ENCODE measurements around the gene BICRAL.
"Not testable (repeated sequence)": the region's sequence is repeated elsewhere in the genome, so short reads cannot be mapped to it uniquely, and the experiment has no call there.

BICRAL gene

GRCh38 chr6:42813906-42814444 is 32.1 kb downstream of the BICRAL start:
- no peak for DNase-seq (ENCODE audit: low read depth)
- H3K4me3 ChIP-seq (ENCODE audit: low read length) = no peak overlapping the region
- no peak for TF ChIP-seq CTCF (IDR thresholded peaks at IDR 0.05; ENCODE audit: insufficient read depth, low read depth, low read length, missing control alignments)

GRCh38 chr6:42815726-42816125 is 33.9 kb downstream of the BICRAL start:
- not testable (repeated sequence) for DNase-seq (ENCODE audit: low read depth); H3K4me3 ChIP-seq (ENCODE audit: low read length)

GRCh38 chr6:42817907-42818306 is 36.1 kb downstream of the BICRAL start:
- DNase-seq (ENCODE audit: low read depth) = no peak
- no peak for TF ChIP-seq CTCF (IDR thresholded peaks at IDR 0.05; ENCODE audit: insufficient read depth, low read depth, low read length, missing control alignments)
- no peak overlapping the region for H3K4me3 ChIP-seq (ENCODE audit: low read length)

- no peak overlapping the region for H3K4me3 ChIP-seq (ENCODE audit: low read length)
- TF ChIP-seq CTCF (IDR thresholded peaks at IDR 0.05; ENCODE audit: insufficient read depth, low read depth, low read length, missing control alignments) = no peak
- no peak for DNase-seq (ENCODE audit: low read depth)
These were observed 36.6 kb downstream of the BICRAL start for GRCh38 chr6:42818416-42818815.

GRCh38 chr6:42818878-42819277 is 37.0 kb downstream of the BICRAL start:
- no peak for DNase-seq (ENCODE audit: low read depth)
- H3K4me3 ChIP-seq (ENCODE audit: low read length) = no peak overlapping the region
- no peak for TF ChIP-seq CTCF (IDR thresholded peaks at IDR 0.05; ENCODE audit: insufficient read depth, low read depth, low read length, missing control alignments)

- no peak overlapping the region for H3K4me3 ChIP-seq (ENCODE audit: low read length)
- peak; percentile 10 for DNase-seq (ENCODE audit: low read depth)
These were observed 38.1 kb downstream of the BICRAL start for GRCh38 chr6:42819803-42820511.

More at GRCh38 chr6:42819803-42820511, 38.1 kb downstream of the BICRAL start:
- peak; percentile 23 for TF ChIP-seq CTCF (IDR thresholded peaks at IDR 0.05; ENCODE audit: insufficient read depth, low read depth, low read length, missing control alignments)
